Measurements from ENCODE around the gene PUS3. TPM values are rescaled to one million over a fixed set of nuclear protein-coding genes. Genes with fewer than 3 reads are reported as not detected.

PUS3 gene
- polyA plus RNA-seq, 3 donors, result 2.0 to 5.3 (median 3.1) TPM

GRCh38 chr11:125925247-125925740 is 22.3 kb upstream of the PUS3 start:
- H4K20me1 ChIP-seq (ENCODE audit: insufficient read depth, low read length), result no peaks in the 10 kb centered on the region
- H3K27me3 ChIP-seq (ENCODE audit: control insufficient read depth in 2 of 2, insufficient read depth in 2 of 2, low read length in 2 of 2), result no peaks in the 10 kb centered on the region
- H3K9me3 ChIP-seq (replicated peaks in 1 of 2; ENCODE audit: control insufficient read depth in 1 of 2, insufficient read depth in 1 of 2, low read length in 2 of 2), result no peaks in the 10 kb centered on the region
- peaks cover 9 to 10% of the 10 kb centered on the region in 2 donors for H3K4me1 ChIP-seq (ENCODE audit: control insufficient read depth in 1 of 2, insufficient read depth in 2 of 2, low read length in 2 of 2)
- Mint-ChIP-seq H3K4me1 (peaks cover 11% of the 10 kb centered on the region), H3K4me3 (no peak overlapping the region), H3K27ac (no peak overlapping the region), H3K27me3 (ENCODE audit: low read depth in 3 of 3) (peaks cover 0 to 2% (median 0%) of the 10 kb centered on the region in 3 donors), H3K9me3 (no peaks in the 10 kb centered on the region), H3K36me3 (no peaks in the 10 kb centered on the region)
- no peaks in the 10 kb centered on the region for H3K36me3 ChIP-seq (replicated peaks in 1 of 2; ENCODE audit: control insufficient read depth in 1 of 2, insufficient read depth in 2 of 2, low read length in 2 of 2)
- H3K79me2 ChIP-seq (ENCODE audit: insufficient read depth, low read length), result no peaks in the 10 kb centered on the region
- H3K9ac ChIP-seq (ENCODE audit: insufficient read depth, low read length, poor library complexity, severe bottlenecking), result no peak overlapping the region
- no peak overlapping the region for H3K4me3 ChIP-seq (replicated peaks in 1 of 3; ENCODE audit: low read depth in 2 of 3, low read length in 3 of 3)
- H2AFZ ChIP-seq (ENCODE audit: insufficient read depth, low read depth, low read length, poor library complexity, severe bottlenecking), result no peak overlapping the region
- no peak overlapping the region for H3K27ac ChIP-seq (ENCODE audit: low read depth in 1 of 2, low read length in 2 of 2)
- TF ChIP-seq, protein P1, sequence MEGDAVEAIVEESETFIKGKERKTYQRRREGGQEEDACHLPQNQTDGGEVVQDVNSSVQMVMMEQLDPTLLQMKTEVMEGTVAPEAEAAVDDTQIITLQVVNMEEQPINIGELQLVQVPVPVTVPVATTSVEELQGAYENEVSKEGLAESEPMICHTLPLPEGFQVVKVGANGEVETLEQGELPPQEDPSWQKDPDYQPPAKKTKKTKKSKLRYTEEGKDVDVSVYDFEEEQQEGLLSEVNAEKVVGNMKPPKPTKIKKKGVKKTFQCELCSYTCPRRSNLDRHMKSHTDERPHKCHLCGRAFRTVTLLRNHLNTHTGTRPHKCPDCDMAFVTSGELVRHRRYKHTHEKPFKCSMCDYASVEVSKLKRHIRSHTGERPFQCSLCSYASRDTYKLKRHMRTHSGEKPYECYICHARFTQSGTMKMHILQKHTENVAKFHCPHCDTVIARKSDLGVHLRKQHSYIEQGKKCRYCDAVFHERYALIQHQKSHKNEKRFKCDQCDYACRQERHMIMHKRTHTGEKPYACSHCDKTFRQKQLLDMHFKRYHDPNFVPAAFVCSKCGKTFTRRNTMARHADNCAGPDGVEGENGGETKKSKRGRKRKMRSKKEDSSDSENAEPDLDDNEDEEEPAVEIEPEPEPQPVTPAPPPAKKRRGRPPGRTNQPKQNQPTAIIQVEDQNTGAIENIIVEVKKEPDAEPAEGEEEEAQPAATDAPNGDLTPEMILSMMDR (IDR thresholded peaks at IDR 0.05), result no peak
- no peak for DNase-seq
- intact Hi-C loops (cut with micrococcal nuclease), result no loop called here
- H3K4me2 ChIP-seq (replicated peaks; ENCODE audit: extremely low read depth, low read length, poor library complexity, severe bottlenecking), result no peak overlapping the region
- WGBS (ENCODE audit: insufficient coverage), result 83% methylated on average over 6 of the region's 6 CpGs

- Mint-ChIP-seq H3K36me3 (no peaks in the 10 kb centered on the region), H3K4me1 (peaks cover 5% of the 10 kb centered on the region), H3K4me3 (no peak overlapping the region), H3K27me3 (ENCODE audit: low read depth in 3 of 3) (peaks cover 0 to 4% (median 3%) of the 10 kb centered on the region in 3 donors), H3K27ac (no peak overlapping the region), H3K9me3 (no peaks in the 10 kb centered on the region)
- intact Hi-C loops (cut with micrococcal nuclease), result loop anchor here (5.0 kb wide), 1 partner anchor 268 kb away; no protein-coding TSS in a partner anchor
- H3K4me2 ChIP-seq (replicated peaks; ENCODE audit: extremely low read depth, low read length, poor library complexity, severe bottlenecking), result no peak overlapping the region
- H2AFZ ChIP-seq (ENCODE audit: insufficient read depth, low read depth, low read length, poor library complexity, severe bottlenecking), result no peak overlapping the region
- TF ChIP-seq, protein P1 (IDR thresholded peaks at IDR 0.05), result no peak
- H3K36me3 ChIP-seq (replicated peaks in 1 of 2; ENCODE audit: control insufficient read depth in 1 of 2, insufficient read depth in 2 of 2, low read length in 2 of 2), result no peaks in the 10 kb centered on the region
- H3K27ac ChIP-seq (ENCODE audit: low read depth in 1 of 2, low read length in 2 of 2), result no peak overlapping the region
- 92% methylated on average over 7 of the region's 9 CpGs for WGBS (ENCODE audit: insufficient coverage)
- H3K4me3 ChIP-seq (replicated peaks in 1 of 3; ENCODE audit: low read depth in 2 of 3, low read length in 3 of 3), result no peak overlapping the region
- no peaks in the 10 kb centered on the region for H3K79me2 ChIP-seq (ENCODE audit: insufficient read depth, low read length)
- peaks cover 2 to 3% of the 10 kb centered on the region in 2 donors for H3K4me1 ChIP-seq (ENCODE audit: control insufficient read depth in 1 of 2, insufficient read depth in 2 of 2, low read length in 2 of 2)
- H4K20me1 ChIP-seq (ENCODE audit: insufficient read depth, low read length), result no peaks in the 10 kb centered on the region
- H3K27me3 ChIP-seq (ENCODE audit: control insufficient read depth in 2 of 2, insufficient read depth in 2 of 2, low read length in 2 of 2), result no peaks in the 10 kb centered on the region
- no peak for DNase-seq
- H3K9me3 ChIP-seq (replicated peaks in 1 of 2; ENCODE audit: control insufficient read depth in 1 of 2, insufficient read depth in 1 of 2, low read length in 2 of 2), result no peaks in the 10 kb centered on the region
- H3K9ac ChIP-seq (ENCODE audit: insufficient read depth, low read length, poor library complexity, severe bottlenecking), result no peak overlapping the region
These were observed 21.5 kb upstream of the PUS3 start for GRCh38 chr11:125924384-125925007.

Measured in CD14-positive monocyte (primary cell).